SU-DHL-6 (cell line): ENCODE data around the gene MAN2A1.

Experiments
- H2AFZ ChIP-seq: fragments of 200-600 bp; sonication (generic); 2 replicates; pipeline ENCODE4 v1.6.1; 2014; ENCODE audit warnings: low read depth, mild to moderate bottlenecking, moderate library complexity, mixed read lengths, antibody characterized with exemption, low read length; ENCODE audit not compliant: severe bottlenecking
- H3F3A ChIP-seq: fragments of 200-600 bp; shearing (Covaris generic); 2 replicates; pipeline ENCODE4 v1.6.0; 2016; ENCODE audit warnings: antibody characterized with exemption, mild to moderate bottlenecking; ENCODE audit not compliant: insufficient read depth
- H3K27ac ChIP-seq: fragments of 200-600 bp; sonication (generic); 2 replicates; pipeline ENCODE4 v1.5.1; 2016; ENCODE audit warnings: low read depth, mild to moderate bottlenecking, low read length, moderate library complexity, mixed read lengths
- H3K27me3 ChIP-seq: fragments of 200-600 bp; sonication (generic), shearing (Covaris generic); 2 replicates; pipeline ENCODE4 v1.6.0; 2014; ENCODE audit warnings: mild to moderate bottlenecking, low read length
- H3K36me3 ChIP-seq: fragments of 200-600 bp; sonication (generic); 2 replicates; pipeline ENCODE4 v1.6.1; 2014; ENCODE audit warnings: mild to moderate bottlenecking, low read length, mixed read lengths
- H3K4me2 ChIP-seq: fragments of 300-600, 200-600 bp; shearing (Covaris generic), sonication (generic); 2 replicates; pipeline ENCODE4 v1.6.0; 2014; ENCODE audit warnings: low read length, low read depth, mild to moderate bottlenecking; ENCODE audit not compliant: poor library complexity, severe bottlenecking
- H3K4me3 ChIP-seq: fragments of 200-600 bp; sonication (generic); 2 replicates; pipeline ENCODE4 v1.5.1; 2014; ENCODE audit warnings: antibody characterized with exemption, low read length, mild to moderate bottlenecking, mixed read lengths; ENCODE audit not compliant: insufficient read depth, poor library complexity, severe bottlenecking
- H3K79me2 ChIP-seq: fragments of 200-600 bp; sonication (generic); 2 replicates; pipeline ENCODE4 v1.6.1; 2014; ENCODE audit warnings: mild to moderate bottlenecking, low read length, moderate library complexity; ENCODE audit not compliant: insufficient read depth
- H3K9ac ChIP-seq: fragments of 200-600 bp; sonication (generic); 2 replicates; pipeline ENCODE4 v1.7.0; 2014; ENCODE audit warnings: mild to moderate bottlenecking, low read length
- H3K9me2 ChIP-seq: fragments of 200-600 bp; sonication (generic); replicated peaks from 2 replicates; pipeline ENCODE4 v1.6.1; 2014; ENCODE audit warnings: low read length; ENCODE audit not compliant: insufficient read depth
- H3K9me3 ChIP-seq: fragments of 200-600 bp; sonication (generic); 2 replicates; pipeline ENCODE4 v1.6.1; 2014; ENCODE audit warnings: low read length, mixed read lengths; ENCODE audit not compliant: insufficient read depth
- H4K20me1 ChIP-seq: fragments of 200-600 bp; sonication (generic); 2 replicates; pipeline ENCODE4 v1.6.1; 2014; ENCODE audit warnings: low read depth, mild to moderate bottlenecking, antibody characterized with exemption, low read length, moderate library complexity, mixed read lengths
- CTCF ChIP-seq: fragments of 200-600 bp; sonication (generic); IDR thresholded peaks from one replicate; pipeline ENCODE4 v1.5.1; 2017; ENCODE audit warnings: antibody characterized with exemption, mild to moderate bottlenecking, low read length, moderate library complexity; ENCODE audit not compliant: insufficient read depth, poor library complexity, severe bottlenecking
- EZH2phosphoT487 ChIP-seq: fragments of 200-600 bp; sonication (generic), shearing (Covaris generic); conservative IDR thresholded peaks from 2 replicates; pipeline ENCODE4 v1.6.1; 2018; ENCODE audit warnings: mild to moderate bottlenecking, antibody characterized with exemption, low read length, moderate library complexity, mixed read lengths

Gene MAN2A1

GRCh38 chr5:109767184-109767995 is 77.7 kb downstream of the MAN2A1 start:
- Histone ChIP-seq H4K20me1 (no peaks in the 10 kb centered on the region), H3K79me2 (no peaks in the 10 kb centered on the region), H3K27me3 (no peaks in the 10 kb centered on the region), H3K4me2 (no peak overlapping the region), H3K9me2 (no peaks in the 10 kb centered on the region), H2AFZ (no peak overlapping the region), H3K27ac (no peak overlapping the region), H3F3A (no peaks in the 10 kb centered on the region), H3K9ac (no peak overlapping the region), H3K9me3 (no peaks in the 10 kb centered on the region), H3K36me3 (no peaks in the 10 kb centered on the region), H3K4me3 (no peak overlapping the region)
- TF ChIP-seq EZH2phosphoT487 (no peak), CTCF (no peak)

- Histone ChIP-seq H3F3A (no peaks in the 10 kb centered on the region), H3K27me3 (no peaks in the 10 kb centered on the region), H2AFZ (no peak overlapping the region), H3K9me3 (no peaks in the 10 kb centered on the region), H3K79me2 (no peaks in the 10 kb centered on the region), H3K9ac (no peak overlapping the region), H3K9me2 (no peaks in the 10 kb centered on the region), H3K4me3 (no peak overlapping the region), H3K36me3 (no peaks in the 10 kb centered on the region), H3K4me2 (no peak overlapping the region), H4K20me1 (no peaks in the 10 kb centered on the region), H3K27ac (no peak overlapping the region)
- TF ChIP-seq CTCF, result no peak
- TF ChIP-seq EZH2phosphoT487, result no peak
Observed at GRCh38 chr5:109767997-109768396, 78.3 kb downstream of the MAN2A1 start.

- no peaks in the 10 kb centered on the region for H3K9me2 ChIP-seq
- no peaks in the 10 kb centered on the region for H3K9me3 ChIP-seq
- H3K36me3 ChIP-seq, result no peaks in the 10 kb centered on the region
- no peak overlapping the region for H3K9ac ChIP-seq
- TF ChIP-seq CTCF (no peak), EZH2phosphoT487 (no peak)
- H3K27me3 ChIP-seq, result no peaks in the 10 kb centered on the region
- no peak overlapping the region for H3K27ac ChIP-seq
- H3K4me2 ChIP-seq, result no peak overlapping the region
- no peaks in the 10 kb centered on the region for H3F3A ChIP-seq
- no peaks in the 10 kb centered on the region for H3K79me2 ChIP-seq
- H2AFZ ChIP-seq, result no peak overlapping the region
- H3K4me3 ChIP-seq, result no peak overlapping the region
- H4K20me1 ChIP-seq, result no peaks in the 10 kb centered on the region
Observed at GRCh38 chr5:109769597-109770291, 80.0 kb downstream of the MAN2A1 start.
